ENCODE results near the gene TBC1D22A.
"Not testable (repeated sequence)": the region's sequence is repeated elsewhere in the genome, so short reads cannot be mapped to it uniquely, and the experiment has no call there.

The TBC1D22A gene

GRCh38 chr22:46815896-46816731 lies 53.7 kb downstream of the TBC1D22A start:
- peak in 1 of 2 experiments; percentile 61 for DNase-seq

- DNase-seq = not testable (repeated sequence)
Measured at GRCh38 chr22:46817390-46817789, 54.9 kb downstream of the TBC1D22A start.

GRCh38 chr22:46823248-46823647 lies 60.8 kb downstream of the TBC1D22A start:
- no peak for DNase-seq

- no peak for DNase-seq
Measured at GRCh38 chr22:46823654-46824053, 61.2 kb downstream of the TBC1D22A start.

GRCh38 chr22:46824344-46824909 lies 62.0 kb downstream of the TBC1D22A start:
- no peak for DNase-seq

GRCh38 chr22:46824980-46825544 lies 62.6 kb downstream of the TBC1D22A start:
- DNase-seq = no peak

- DNase-seq = no peak
Measured at GRCh38 chr22:46826438-46827135, 64.1 kb downstream of the TBC1D22A start.

GRCh38 chr22:46827136-46827780 lies 64.8 kb downstream of the TBC1D22A start:
- DNase-seq = no peak

- no peak for DNase-seq
Measured at GRCh38 chr22:46827781-46828180, 65.3 kb downstream of the TBC1D22A start.

- no peak for DNase-seq
Measured at GRCh38 chr22:46828323-46828900, 66.0 kb downstream of the TBC1D22A start.

- no peak for DNase-seq
Measured at GRCh38 chr22:46829117-46829891, 66.9 kb downstream of the TBC1D22A start.

- DNase-seq = no peak
Measured at GRCh38 chr22:46829941-46830715, 67.7 kb downstream of the TBC1D22A start.

GRCh38 chr22:46830841-46831240 lies 68.4 kb downstream of the TBC1D22A start:
- no peak for DNase-seq

- no peak for DNase-seq
Measured at GRCh38 chr22:46833228-46833627, 70.8 kb downstream of the TBC1D22A start.

GRCh38 chr22:46834021-46834737 lies 71.7 kb downstream of the TBC1D22A start:
- no peak for DNase-seq

GRCh38 chr22:46835288-46835687 lies 72.8 kb downstream of the TBC1D22A start:
- DNase-seq = no peak

- no peak for DNase-seq
Measured at GRCh38 chr22:46835693-46836092, 73.2 kb downstream of the TBC1D22A start.

- no peak for DNase-seq
Measured at GRCh38 chr22:46841522-46841921, 79.1 kb downstream of the TBC1D22A start.

- DNase-seq = no peak
Measured at GRCh38 chr22:46842606-46843005, 80.2 kb downstream of the TBC1D22A start.

GRCh38 chr22:46843821-46844255 lies 81.4 kb downstream of the TBC1D22A start:
- DNase-seq = no peak

Data from NCI-H2081 (cell line).